HUES48 (cell line): ENCODE results near the gene CDC14A.

Experiments used
- H3K27ac ChIP-seq: one replicate; pipeline ENCODE4 v1.7.0; 2013; ENCODE audit warnings: low read depth, low read length, inconsistent platforms
- H3K27me3 ChIP-seq: 2 replicates; pipeline ENCODE4 v1.6.1; 2013; ENCODE audit warnings: mild to moderate bottlenecking, low read length; ENCODE audit not compliant: control insufficient read depth, insufficient read depth
- H3K36me3 ChIP-seq: 2 replicates; pipeline ENCODE4 v1.6.1; 2013; ENCODE audit warnings: low read length; ENCODE audit not compliant: control insufficient read depth, insufficient read depth
- H3K4me1 ChIP-seq: 2 replicates; pipeline ENCODE4 v1.6.1; 2013; ENCODE audit warnings: mild to moderate bottlenecking, low read length; ENCODE audit not compliant: control insufficient read depth, insufficient read depth
- H3K4me3 ChIP-seq: 2 replicates; pipeline ENCODE4 v1.5.1; 2013; ENCODE audit warnings: mild to moderate bottlenecking, low read depth, low read length
- H3K9ac ChIP-seq: 2 replicates; pipeline ENCODE4 v1.6.1; 2013; ENCODE audit warnings: mild to moderate bottlenecking, low read depth, low read length, moderate library complexity
- H3K9me3 ChIP-seq: 2 replicates; pipeline ENCODE4 v1.6.1; 2013; ENCODE audit warnings: low read length; ENCODE audit not compliant: control insufficient read depth, insufficient read depth

CDC14A gene

DNA sequence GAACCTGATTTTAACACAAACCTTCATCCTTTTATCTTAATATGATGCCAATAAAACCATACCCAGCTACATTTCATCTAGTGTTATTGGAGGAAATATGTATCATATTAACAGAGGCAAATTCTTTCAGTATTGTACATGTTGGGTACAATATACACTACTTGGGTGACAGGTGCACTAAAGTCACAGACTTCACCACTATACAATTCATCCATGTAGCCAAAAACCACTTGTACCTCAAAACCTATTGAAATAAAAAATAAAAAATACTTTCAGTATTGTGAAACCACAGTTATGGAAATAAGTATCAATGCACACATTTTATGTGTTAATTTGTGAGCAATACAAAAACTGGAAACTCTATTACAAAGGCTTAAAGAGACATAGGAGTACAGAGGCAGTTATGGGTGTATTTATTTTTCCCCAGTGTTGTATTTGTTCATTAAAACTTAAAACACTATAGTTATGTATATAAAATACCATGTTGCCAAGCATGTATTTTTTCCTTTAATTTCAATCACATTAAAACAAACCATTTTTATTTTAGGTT is 160.6 kb downstream of the CDC14A start:
- H3K4me1 ChIP-seq = no peaks in the 10 kb centered on the region
- peaks cover 9% of the 10 kb centered on the region; the same call in 1 of the 2 replicates for H3K36me3 ChIP-seq
- no peaks in the 10 kb centered on the region for H3K9me3 ChIP-seq
- H3K27me3 ChIP-seq = no peaks in the 10 kb centered on the region
- no peak overlapping the region for H3K27ac ChIP-seq
- H3K9ac ChIP-seq = no peak overlapping the region
- no peak overlapping the region for H3K4me3 ChIP-seq

DNA sequence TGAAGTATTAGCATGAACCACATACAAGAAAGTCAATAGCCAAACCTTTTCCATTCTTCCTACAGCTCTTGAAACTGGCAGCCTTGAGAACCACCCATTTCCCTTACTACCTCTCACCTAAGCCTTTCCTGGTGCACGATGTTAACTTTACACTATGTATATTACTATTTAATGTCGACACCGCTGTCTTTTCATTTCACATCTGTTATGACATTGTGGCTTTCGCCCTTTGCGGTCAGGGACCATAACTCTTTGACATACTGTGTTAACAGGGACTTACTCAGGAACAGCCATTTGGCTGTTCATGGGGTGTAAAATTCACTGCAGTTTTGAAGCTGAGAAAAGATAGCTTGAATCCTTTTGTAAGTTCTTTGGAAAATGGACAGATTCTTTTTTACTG is 164.6 kb downstream of the CDC14A start:
- no peaks in the 10 kb centered on the region for H3K4me1 ChIP-seq
- H3K36me3 ChIP-seq = no peaks in the 10 kb centered on the region
- H3K4me3 ChIP-seq = no peak overlapping the region
- no peaks in the 10 kb centered on the region for H3K27me3 ChIP-seq
- no peaks in the 10 kb centered on the region for H3K9me3 ChIP-seq
- no peak overlapping the region for H3K9ac ChIP-seq
- no peak overlapping the region for H3K27ac ChIP-seq

GRCh38 chr1:100517515-100517914 is 165.2 kb downstream of the CDC14A start:
- Histone ChIP-seq H3K9me3 (no peaks in the 10 kb centered on the region), H3K4me3 (no peak overlapping the region), H3K27ac (no peak overlapping the region), H3K27me3 (no peaks in the 10 kb centered on the region), H3K4me1 (no peaks in the 10 kb centered on the region), H3K9ac (no peak overlapping the region), H3K36me3 (no peaks in the 10 kb centered on the region)

GRCh38 chr1:100518023-100518422 is 165.7 kb downstream of the CDC14A start:
- no peaks in the 10 kb centered on the region for H3K9me3 ChIP-seq
- H3K4me3 ChIP-seq = no peak overlapping the region
- no peaks in the 10 kb centered on the region for H3K36me3 ChIP-seq
- H3K27ac ChIP-seq = no peak overlapping the region
- no peaks in the 10 kb centered on the region for H3K4me1 ChIP-seq
- H3K27me3 ChIP-seq = no peaks in the 10 kb centered on the region
- H3K9ac ChIP-seq = no peak overlapping the region

DNA sequence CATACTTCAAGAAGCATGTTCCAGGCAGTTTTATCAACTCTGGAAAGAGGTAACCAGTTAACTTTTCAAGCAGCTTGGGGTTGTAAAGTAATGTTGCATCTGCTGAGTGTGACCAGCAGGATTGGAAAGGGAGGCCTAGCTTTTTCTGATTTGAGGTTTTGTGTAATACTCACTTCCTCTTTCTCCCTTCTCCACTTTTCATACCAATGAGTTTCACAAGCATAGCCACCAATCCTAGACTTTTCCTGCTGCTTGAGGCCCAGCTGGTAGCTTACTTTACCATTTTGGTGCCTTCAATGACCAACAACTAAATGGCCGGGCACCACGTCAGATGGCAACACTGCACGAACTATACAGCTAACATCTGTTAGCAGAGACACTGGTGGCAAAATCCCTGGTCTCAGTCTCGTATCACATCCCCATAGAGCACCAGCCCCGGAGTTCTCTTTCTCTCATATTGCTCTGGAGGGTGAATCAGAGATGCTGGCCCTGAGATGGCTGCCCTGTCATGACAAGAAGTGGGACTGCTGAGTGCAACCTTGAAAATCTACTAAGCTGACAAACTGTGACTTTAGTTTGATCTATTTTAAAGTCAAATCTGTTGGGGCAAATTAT is 170.8 kb downstream of the CDC14A start:
- H3K27ac ChIP-seq = no peak overlapping the region
- no peaks in the 10 kb centered on the region for H3K36me3 ChIP-seq
- no peak overlapping the region for H3K9ac ChIP-seq
- H3K27me3 ChIP-seq = no peaks in the 10 kb centered on the region
- no peak overlapping the region for H3K4me3 ChIP-seq
- no peaks in the 10 kb centered on the region for H3K9me3 ChIP-seq
- no peaks in the 10 kb centered on the region for H3K4me1 ChIP-seq

DNA sequence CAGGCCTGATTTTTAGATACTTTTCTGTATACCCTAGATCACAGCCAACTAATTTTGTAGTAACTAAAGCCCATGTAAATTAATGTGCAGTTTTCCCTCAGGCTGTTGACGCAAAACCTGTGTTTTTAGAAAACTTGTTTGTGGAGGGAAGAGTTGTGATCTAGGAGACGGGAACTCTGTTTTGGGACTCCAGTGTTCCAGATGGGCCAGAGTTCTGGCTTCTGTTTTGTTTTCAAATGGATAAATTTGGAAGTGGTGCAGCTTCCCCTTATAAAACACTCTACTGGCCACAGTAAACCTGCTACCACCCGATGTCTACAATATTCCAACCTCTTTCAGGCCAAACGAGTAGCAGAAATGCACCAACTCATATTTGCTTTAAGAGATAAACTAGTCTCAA is 172.0 kb downstream of the CDC14A start:
- Histone ChIP-seq H3K9me3 (no peaks in the 10 kb centered on the region), H3K4me1 (no peaks in the 10 kb centered on the region), H3K4me3 (no peak overlapping the region), H3K27me3 (no peaks in the 10 kb centered on the region), H3K36me3 (no peaks in the 10 kb centered on the region), H3K9ac (no peak overlapping the region), H3K27ac (no peak overlapping the region)

DNA sequence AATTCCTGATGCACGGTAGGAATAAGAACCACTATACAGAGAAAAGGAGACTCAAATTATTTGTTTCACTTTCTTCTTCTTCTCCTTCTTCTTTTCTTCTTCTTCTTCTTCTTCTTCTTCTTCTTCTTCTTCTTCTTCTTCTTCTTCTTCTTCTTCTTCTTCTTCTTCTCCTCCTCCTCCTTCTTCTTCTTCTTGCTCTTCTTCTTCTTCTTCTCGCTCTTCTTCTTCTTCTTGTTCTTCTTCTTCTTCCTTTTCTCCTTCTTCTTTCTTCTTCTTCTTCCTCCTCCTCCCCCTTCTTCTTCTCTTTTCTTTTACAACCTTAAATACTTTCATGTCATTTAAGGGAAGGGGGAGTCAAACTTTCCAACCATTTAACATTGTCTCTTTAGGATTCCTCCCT is 174.6 kb downstream of the CDC14A start:
- H3K36me3 ChIP-seq = no peaks in the 10 kb centered on the region
- H3K4me1 ChIP-seq = no peaks in the 10 kb centered on the region
- no peaks in the 10 kb centered on the region for H3K27me3 ChIP-seq
- H3K27ac ChIP-seq = no peak overlapping the region
- H3K9ac ChIP-seq = no peak overlapping the region
- no peak overlapping the region for H3K4me3 ChIP-seq
- H3K9me3 ChIP-seq = no peaks in the 10 kb centered on the region

- no peaks in the 10 kb centered on the region for H3K27me3 ChIP-seq
- H3K4me3 ChIP-seq = no peak overlapping the region
Measured at GRCh38 chr1:100528871-100529270, 176.6 kb downstream of the CDC14A start.

GRCh38 chr1:100530141-100530540 is 177.8 kb downstream of the CDC14A start:
- Histone ChIP-seq H3K9ac (no peak overlapping the region), H3K27ac (no peak overlapping the region), H3K27me3 (0 out of 2 replicates have a peak, but pooled peaks cover 6% of the 10 kb centered on the region), H3K4me3 (no peak overlapping the region), H3K36me3 (no peaks in the 10 kb centered on the region), H3K4me1 (0 out of 2 replicates have a peak, but pooled peaks cover under 1% of the 10 kb centered on the region), H3K9me3 (no peaks in the 10 kb centered on the region)

More at GRCh38 chr1:100528871-100529270, 176.6 kb downstream of the CDC14A start:
- Histone ChIP-seq H3K36me3 (no peaks in the 10 kb centered on the region), H3K9me3 (no peaks in the 10 kb centered on the region), H3K27ac (no peak overlapping the region), H3K9ac (no peak overlapping the region), H3K4me1 (no peaks in the 10 kb centered on the region)

DNA sequence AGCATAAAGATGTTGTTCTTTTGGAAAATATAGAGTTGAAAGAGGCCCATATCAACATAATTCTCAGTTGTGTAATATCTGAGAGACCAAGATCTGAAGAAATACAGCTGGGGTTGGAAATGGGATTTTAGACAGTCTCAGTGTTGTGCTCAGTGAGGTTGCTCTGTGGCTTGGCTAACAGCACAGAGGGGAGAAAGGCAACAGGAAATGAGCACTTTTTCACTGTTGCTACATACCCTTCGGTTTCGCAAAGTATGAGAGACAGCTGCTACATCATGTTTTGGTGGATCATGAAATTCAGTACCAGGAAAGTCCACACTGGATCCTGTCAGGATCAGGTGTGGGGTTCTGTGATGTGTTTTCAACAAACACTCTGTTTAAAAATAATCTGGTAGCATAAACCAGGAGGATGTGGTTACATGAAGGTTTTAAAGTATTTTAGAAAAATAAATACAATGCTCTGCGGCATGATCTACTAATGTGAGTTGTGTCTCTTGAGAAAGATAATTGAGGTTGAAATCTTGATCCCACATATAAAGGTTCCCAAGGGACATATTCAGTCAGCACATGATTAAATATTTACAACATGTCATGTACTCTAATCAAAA is 178.7 kb downstream of the CDC14A start:
- Histone ChIP-seq H3K4me3 (no peak overlapping the region), H3K27ac (no peak overlapping the region), H3K4me1 (peaks cover 9% of the 10 kb centered on the region), H3K9me3 (no peaks in the 10 kb centered on the region), H3K36me3 (no peaks in the 10 kb centered on the region), H3K27me3 (peaks cover 14% of the 10 kb centered on the region), H3K9ac (no peak overlapping the region)

- Histone ChIP-seq H3K9me3 (no peaks in the 10 kb centered on the region), H3K27me3 (peaks cover 30% of the 10 kb centered on the region), H3K4me3 (no peak overlapping the region), H3K4me1 (peaks cover 9% of the 10 kb centered on the region), H3K9ac (no peak overlapping the region), H3K27ac (no peak overlapping the region), H3K36me3 (no peaks in the 10 kb centered on the region)
Measured at GRCh38 chr1:100532645-100533044, 180.3 kb downstream of the CDC14A start.
